GM19438 (cell line): ENCODE data around the gene REPS2.

Source experiments
- ATAC-seq: cut with Tn5 transposase; IDR thresholded peaks from one replicate; pipeline ENCODE4 v1.9.1; 2021; ENCODE audit warnings: low read depth; ENCODE audit not compliant: unreplicated experiment

REPS2 gene

GRCh38 chrX:17031827-17032226 lies 85.4 kb downstream of the REPS2 start:
- no peak for ATAC-seq

- ATAC-seq = no peak
Observed at GRCh38 chrX:17032351-17032750, 85.9 kb downstream of the REPS2 start.

- no peak for ATAC-seq
Observed at GRCh38 chrX:17033225-17033624, 86.8 kb downstream of the REPS2 start.

GRCh38 chrX:17035111-17035510 lies 88.7 kb downstream of the REPS2 start:
- ATAC-seq = no peak

- ATAC-seq = no peak
Observed at GRCh38 chrX:17036171-17036961, 89.9 kb downstream of the REPS2 start.

- no peak for ATAC-seq
Observed at GRCh38 chrX:17038277-17038676, 91.8 kb downstream of the REPS2 start.

- ATAC-seq = no peak
Observed at GRCh38 chrX:17038681-17039161, 92.3 kb downstream of the REPS2 start.

- ATAC-seq = no peak
Observed at GRCh38 chrX:17039826-17040225, 93.4 kb downstream of the REPS2 start.

GRCh38 chrX:17040711-17041110 lies 94.3 kb downstream of the REPS2 start:
- ATAC-seq = no peak

GRCh38 chrX:17042037-17042436 lies 95.6 kb downstream of the REPS2 start:
- ATAC-seq = no peak

GRCh38 chrX:17046478-17047097 lies 100.1 kb downstream of the REPS2 start:
- peak; percentile 60 for ATAC-seq

GRCh38 chrX:17047224-17047623 lies 100.8 kb downstream of the REPS2 start:
- no peak for ATAC-seq

GRCh38 chrX:17052210-17052609 lies 105.8 kb downstream of the REPS2 start:
- no peak for ATAC-seq

GRCh38 chrX:17052793-17053192 lies 106.3 kb downstream of the REPS2 start:
- ATAC-seq = no peak

- no peak for ATAC-seq
Observed at GRCh38 chrX:17053502-17053901, 107.0 kb downstream of the REPS2 start.

- no peak for ATAC-seq
Observed at GRCh38 chrX:17056868-17057608, 110.6 kb downstream of the REPS2 start.

- no peak for ATAC-seq
Observed at GRCh38 chrX:17062065-17062464, 115.6 kb downstream of the REPS2 start.

GRCh38 chrX:17065100-17065499 lies 118.6 kb downstream of the REPS2 start:
- ATAC-seq = no peak

- no peak for ATAC-seq
Observed at GRCh38 chrX:17067534-17067933, 121.1 kb downstream of the REPS2 start.

- no peak for ATAC-seq
Observed at GRCh38 chrX:17072301-17072700, 125.8 kb downstream of the REPS2 start.

GRCh38 chrX:17072721-17073230 lies 126.3 kb downstream of the REPS2 start:
- no peak for ATAC-seq
